Fibroblast of skin of back (primary cell): Measurements from ENCODE around the gene VEPH1.
A peak's percentile ranks its signal among the peaks of the same experiment; 100 is the strongest.

ENCODE experiments used
- DNase-seq: peaks from one replicate; pipeline ENCODE4 v3.0.0-alpha.2; 2013

VEPH1 gene

DNA sequence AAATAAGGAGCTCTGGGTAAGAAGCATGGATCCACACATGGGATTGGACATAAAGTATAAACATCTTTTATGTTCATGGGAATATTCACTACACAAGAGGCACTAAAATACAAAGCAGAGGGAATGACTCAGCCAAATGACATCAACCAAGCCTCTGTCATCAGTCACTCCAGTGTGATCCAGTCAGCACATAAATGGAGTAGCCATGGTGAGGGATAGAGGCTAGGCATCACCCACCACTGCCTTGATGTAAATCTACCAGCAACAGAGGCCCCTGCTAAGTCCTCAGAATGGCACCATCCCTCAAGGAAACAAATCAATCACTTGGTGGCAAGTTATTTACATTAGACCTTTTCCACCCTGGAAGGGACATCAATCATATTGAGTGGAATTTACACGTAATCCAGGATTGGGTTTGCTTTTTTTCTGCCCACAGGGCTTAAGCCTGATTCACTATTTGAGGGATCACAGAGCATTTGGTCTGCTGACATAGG is 27.2 kb downstream of the VEPH1 start:
- peak; percentile 62 for DNase-seq

DNA sequence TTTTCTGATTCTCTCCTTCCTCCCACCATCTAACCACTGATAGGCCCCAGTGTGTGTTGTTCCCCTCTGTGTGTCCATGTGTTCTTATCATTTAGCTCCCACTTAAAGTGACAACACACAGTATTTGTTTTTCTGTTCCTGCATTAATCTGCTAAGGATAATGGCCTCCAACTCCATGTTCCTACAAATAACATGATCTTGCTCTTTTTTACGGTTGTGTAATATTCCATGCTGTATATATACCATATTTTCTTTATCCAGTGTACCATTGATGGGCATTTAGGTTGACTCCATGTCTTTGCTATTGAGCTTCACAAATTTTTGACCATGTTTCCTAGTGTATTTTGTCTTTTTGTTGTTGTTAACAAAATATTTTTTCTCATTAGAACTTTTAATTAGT is 30.6 kb downstream of the VEPH1 start:
- DNase-seq, result no peak

DNA sequence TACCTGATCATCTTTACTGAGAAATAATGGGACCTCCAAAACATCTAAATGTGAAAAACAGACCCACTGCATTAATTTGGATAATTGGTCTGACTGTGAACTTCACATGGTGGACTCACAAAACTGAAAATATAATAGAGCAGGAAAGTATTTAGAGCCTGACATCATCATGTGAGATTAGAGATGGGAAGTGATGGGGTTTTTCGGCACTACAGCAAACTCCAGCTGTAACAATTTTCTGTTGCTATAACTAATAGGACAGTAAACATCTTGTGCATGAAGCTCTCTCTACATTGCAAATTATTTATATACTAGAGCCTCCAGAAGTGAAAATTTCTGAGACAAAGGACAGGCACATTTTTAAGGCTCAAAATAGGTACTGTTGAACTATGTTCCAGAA is 32.2 kb downstream of the VEPH1 start:
- DNase-seq, result no peak

- no peak for DNase-seq
Observed at GRCh38 chr3:157469561-157470294, 33.5 kb downstream of the VEPH1 start.

DNA sequence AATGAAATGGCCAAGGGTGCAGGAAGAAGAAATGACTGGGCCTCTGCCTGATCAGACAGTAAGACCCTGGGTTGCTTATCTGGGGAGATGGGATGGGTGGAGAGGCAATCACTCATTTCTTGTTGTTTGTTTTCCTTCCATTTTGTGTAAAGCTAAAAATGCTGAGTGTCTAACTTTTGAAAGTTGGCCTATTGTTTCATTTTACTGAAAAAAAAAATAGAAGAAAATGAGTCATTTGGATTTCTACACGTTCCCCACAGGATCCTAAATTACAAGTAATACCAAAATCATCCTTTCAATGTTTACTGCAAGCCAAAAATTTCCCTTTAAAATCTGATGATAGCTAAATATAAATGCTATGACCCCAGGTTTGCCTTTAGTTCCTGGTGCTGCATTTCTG is 36.0 kb downstream of the VEPH1 start:
- peak; percentile 42 for DNase-seq

- DNase-seq, result no peak
Observed at GRCh38 chr3:157465741-157466140, 37.5 kb downstream of the VEPH1 start.

DNA sequence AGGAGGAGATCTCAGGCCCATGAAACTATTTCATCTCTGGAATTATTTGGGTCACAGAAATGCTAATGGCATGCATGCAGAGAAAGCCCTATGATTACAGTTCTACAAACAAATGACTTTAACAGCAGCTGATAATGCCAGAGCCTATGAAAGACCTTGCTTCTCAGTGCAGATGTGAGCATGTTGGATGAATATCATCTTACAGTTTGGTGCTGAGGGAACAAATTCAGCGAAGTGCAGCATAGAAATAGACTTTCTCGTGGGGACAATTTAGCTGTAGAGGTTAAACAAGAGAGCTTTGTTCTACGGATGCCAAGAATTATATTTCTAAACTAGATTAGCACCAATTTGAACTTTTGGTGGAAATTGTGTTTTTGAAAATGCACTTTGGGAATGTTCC is 38.9 kb downstream of the VEPH1 start:
- DNase-seq, result peak; percentile 52

GRCh38 chr3:157463816-157464215 is 39.4 kb downstream of the VEPH1 start:
- peak; percentile 58 for DNase-seq

DNA sequence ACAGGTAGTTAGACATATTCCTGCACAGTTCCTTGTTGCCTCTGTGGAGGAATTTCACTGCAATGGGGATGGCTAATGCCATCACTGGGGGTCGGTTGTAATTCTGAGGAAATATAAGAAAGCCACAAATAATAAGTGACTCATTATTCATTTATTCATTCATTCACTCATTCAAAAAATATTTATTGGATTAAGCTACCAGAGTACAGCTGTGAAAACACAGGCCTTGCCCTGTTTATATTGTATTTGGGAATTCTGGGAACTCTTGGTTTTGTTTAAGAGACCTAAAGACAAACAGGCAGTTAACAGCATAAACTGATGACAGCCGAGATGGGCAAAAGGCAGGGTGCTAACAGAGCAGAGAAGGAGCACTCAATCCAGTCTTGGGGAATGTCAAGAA is 43.0 kb downstream of the VEPH1 start:
- DNase-seq, result peak; percentile 95

GRCh38 chr3:157459706-157460105 is 43.5 kb downstream of the VEPH1 start:
- no peak for DNase-seq

DNA sequence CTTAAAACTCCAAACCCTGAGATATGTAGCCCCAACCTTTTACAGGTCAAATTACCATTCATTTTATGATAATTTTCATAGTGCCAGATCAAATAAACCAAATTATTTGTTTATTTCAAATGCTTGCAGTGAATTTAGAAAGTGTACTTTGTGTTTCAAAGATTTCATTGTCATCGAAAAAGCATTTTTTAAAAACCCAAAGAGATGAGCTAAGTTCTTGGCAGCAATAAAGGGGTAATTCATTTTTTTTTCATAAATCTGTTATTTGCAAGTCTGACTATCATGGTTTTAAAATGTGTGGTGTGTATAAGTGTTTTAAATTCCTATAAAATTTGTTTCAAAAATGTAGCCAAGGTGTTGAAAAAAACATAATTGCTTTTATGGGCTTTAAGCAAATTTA is 49.4 kb downstream of the VEPH1 start:
- DNase-seq, result no peak

- no peak for DNase-seq
Observed at GRCh38 chr3:157452097-157452496, 51.1 kb downstream of the VEPH1 start.

DNA sequence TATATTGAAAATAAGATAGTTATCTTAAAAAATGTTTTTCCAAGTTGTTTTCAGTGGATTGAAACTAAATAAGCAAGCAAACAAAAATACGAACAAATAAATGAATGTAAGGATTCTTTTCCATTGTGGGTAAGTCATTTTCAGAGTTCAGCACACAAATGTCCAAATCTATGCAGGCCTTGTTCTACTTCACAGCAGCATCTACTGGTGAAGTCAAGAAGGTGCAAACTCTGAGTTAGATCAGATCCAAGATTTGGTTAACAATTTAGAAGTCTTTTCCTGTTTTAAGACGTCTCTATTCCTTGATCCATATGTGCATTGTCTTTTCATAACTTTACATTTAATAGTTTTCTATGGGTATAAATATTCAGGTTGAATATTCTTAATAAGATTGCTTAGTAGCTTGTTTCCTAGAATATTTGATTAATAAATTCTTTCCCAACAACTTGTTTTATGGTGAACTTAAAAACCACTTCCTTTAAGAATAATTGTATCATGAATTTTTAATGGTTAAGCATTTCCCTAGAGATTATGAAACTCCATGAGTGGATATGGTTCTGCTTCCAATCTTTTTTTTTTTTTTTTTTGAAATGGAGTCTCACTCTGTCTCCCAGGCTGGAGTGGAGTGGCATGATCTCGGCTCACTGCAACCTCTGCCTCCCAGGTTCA is 56.1 kb downstream of the VEPH1 start:
- peak; percentile 67 for DNase-seq

DNA sequence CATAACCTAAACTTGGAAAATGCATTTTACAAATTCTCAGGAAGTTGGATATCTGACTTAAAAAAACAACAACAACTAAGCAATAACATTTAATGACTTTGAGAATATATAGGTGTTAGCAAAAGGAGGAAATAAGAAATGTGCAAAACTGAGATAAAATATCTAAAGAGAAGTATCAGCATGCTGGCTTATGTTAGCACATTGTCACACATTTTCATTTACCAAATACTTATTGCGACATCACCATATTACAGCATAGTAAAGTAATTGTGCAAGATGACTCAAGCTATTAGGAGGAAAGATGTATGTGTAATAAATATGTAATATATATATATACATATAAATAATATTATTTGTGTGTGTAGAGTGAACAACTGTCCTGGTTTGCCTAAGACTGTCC is 57.4 kb downstream of the VEPH1 start:
- DNase-seq, result no peak

GRCh38 chr3:157444797-157445184 is 58.4 kb downstream of the VEPH1 start:
- DNase-seq, result no peak

DNA sequence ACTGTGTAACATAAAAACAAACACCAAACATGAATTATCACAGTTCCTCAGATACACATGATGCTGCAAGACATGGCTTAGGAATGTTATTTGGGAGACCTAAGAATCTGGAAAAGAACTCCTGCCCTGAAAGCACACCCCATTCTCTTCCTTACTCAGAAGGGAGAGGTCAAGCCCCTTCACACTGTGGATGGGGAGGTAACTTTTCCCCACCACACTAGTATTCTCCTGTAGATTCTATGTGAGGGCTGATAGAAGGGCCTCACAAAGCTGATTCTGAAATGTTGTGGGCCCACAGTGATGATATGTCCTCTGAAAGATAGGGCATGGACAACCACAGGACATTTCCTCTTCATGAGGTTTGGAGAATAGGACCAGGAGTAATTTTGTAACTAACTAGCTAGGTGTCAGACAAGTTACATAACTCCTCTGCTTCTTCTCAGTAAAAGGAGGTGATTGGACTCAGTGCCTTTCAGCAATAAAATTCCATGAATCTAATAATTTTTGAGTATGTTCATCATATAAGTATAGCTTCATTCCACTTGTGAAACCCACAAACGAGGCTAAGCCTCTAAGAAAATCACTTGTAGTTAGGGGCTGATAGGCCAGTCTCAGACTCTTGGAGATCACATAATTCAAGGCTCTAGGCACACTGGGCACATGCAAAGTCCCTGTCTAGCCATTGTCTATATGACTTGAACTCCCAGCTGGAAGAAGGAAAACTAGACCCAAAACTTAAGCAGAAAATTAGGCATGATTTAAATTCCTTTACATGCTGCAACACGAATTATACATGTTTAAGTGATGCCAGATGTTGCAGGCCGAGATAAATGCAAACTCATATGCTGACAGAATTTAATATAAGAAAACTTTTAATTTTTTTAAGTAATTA is 59.1 kb downstream of the VEPH1 start:
- no peak for DNase-seq

DNA sequence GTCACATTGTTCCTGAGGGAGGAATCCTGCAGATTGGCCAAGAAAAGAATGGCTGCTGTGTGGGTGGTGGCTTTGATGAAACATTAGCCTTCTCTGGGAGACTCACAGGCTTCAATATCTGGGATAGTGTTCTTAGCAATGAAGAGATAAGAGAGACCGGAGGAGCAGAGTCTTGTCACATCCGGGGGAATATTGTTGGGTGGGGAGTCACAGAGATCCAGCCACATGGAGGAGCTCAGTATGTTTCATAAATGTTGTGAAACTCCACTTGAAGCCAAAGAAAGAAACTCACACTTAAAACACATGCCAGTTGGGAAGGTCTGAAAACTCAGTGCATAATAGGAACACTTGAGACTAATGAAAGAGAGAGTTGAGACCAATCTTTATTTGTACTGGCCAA is 60.5 kb downstream of the VEPH1 start:
- DNase-seq, result no peak

DNA sequence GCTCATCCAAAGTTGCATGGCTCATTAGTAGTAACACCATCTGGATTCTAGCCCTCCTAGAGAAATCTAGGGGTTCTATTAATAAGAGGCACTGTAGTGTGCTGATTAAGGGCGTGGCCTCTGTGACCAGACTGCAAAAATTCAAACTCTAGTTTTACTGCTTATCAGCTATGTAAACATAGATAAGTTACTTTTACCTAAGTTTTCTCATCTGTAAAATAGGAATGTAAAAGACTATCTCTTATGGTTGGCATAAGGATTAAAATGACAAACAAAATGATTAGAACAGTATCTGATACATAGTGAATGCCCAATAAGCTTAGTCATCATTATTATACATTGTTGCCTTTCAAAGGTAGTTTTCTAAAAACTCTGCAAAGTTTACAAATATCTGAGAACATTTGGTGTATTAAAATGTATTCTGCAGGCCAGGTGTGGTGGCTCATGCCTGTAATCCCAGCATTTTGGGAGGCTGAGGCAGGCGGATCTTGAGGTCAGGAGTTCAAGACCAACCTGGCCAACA is 62.1 kb downstream of the VEPH1 start:
- DNase-seq, result no peak

GRCh38 chr3:157438194-157438730 is 65.0 kb downstream of the VEPH1 start:
- DNase-seq, result peak; percentile 32

GRCh38 chr3:157436583-157437291 is 66.5 kb downstream of the VEPH1 start, which contains the start of gene PTX3:
Gene PTX3, plus strand, starts transcription at chr3:157436850. Its CDS starts 84 bp downstream, at chr3:157436934.
- peak; percentile 80 for DNase-seq

DNA sequence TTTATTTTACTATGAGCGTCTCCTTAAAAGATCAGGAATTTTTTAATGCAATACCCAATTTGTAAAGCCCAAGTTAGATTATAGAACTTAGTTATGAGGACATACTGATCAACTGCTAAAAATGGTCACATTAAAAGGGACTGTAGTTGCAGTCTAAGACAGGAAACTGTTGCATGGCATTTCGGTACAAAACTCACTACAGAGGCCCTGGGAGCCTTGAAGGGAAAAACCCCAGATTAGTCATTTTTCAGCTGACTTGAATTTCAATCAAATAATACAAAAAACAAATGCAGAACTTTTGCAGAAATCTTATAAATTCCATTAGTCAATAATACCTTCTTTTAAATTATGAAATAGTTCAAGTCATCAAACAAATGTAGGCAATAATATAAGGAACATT is 73.5 kb downstream of the VEPH1 start:
- DNase-seq, result peak; percentile 56

DNA sequence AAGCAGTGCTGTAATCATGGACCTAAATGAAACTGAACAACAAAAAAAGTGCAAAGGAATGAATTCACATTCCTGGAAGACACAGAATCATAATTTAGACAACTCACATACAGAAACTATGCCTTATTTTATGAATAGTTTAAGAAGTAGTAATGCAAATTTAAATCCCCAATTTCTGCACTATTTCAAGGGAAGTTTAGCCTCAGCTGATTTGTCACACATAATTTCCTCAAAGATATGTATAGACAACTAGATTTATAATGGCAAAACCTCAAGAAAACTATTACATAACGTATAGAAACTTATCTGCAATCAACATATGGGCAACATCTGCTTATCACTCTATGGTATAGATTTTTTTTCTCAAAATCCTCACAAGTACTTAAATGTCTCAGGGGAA is 74.4 kb downstream of the VEPH1 start:
- DNase-seq, result peak; percentile 39
